Measurements from ENCODE around the gene PRR5L. TPM values are rescaled to one million over a fixed set of nuclear protein-coding genes. Genes with fewer than 3 reads are reported as not detected.

Gene PRR5L
- polyA plus RNA-seq, 3 donors = 3.5 to 16.0 (median 7.4) TPM

DNA sequence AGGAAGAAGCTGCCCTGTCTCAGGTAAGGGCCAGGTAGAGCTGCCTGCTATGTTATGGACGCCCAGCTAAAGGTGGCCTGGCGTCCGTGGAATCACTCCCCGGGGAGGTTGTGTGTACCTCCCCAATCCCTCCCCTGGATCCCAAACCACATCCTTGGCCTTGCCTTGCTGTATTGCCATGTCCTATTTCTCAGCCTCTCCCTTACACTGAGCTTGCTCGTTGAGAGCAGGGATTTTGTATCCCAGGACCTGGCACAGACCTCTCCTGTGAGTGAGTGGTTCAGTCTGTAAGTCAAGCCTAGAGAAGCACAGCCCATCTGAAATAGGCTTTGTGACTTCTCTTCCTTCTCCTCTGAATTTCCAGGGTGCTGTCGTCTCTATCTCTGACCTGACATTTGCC lies 160.1 kb downstream of the PRR5L start:
- H3K9me3 ChIP-seq (replicated peaks in 1 of 2; ENCODE audit: control insufficient read depth in 1 of 2, insufficient read depth in 1 of 2, low read length in 2 of 2) = no peaks in the 10 kb centered on the region
- H3K4me2 ChIP-seq (replicated peaks; ENCODE audit: extremely low read depth, low read length, poor library complexity, severe bottlenecking) = no peak overlapping the region
- no peaks in the 10 kb centered on the region for H3K27me3 ChIP-seq (ENCODE audit: control insufficient read depth in 2 of 2, insufficient read depth in 2 of 2, low read length in 2 of 2)
- Mint-ChIP-seq H3K36me3 (peaks cover 11 to 17% of the 10 kb centered on the region in 2 donors), H3K9me3 (peaks cover 0 to 2% (median 0%) of the 10 kb centered on the region in 7 donors), H3K27me3 (ENCODE audit: low read depth in 3 of 3) (peaks cover 0 to 4% (median 3%) of the 10 kb centered on the region in 3 donors), H3K27ac (peak overlapping the region in 1 of 7 donors; percentile 40), H3K4me3 (no peak overlapping the region), H3K4me1 (peaks cover 46% of the 10 kb centered on the region)
- H3K79me2 ChIP-seq (ENCODE audit: insufficient read depth, low read length) = no peaks in the 10 kb centered on the region
- H4K20me1 ChIP-seq (ENCODE audit: insufficient read depth, low read length) = no peaks in the 10 kb centered on the region
- no peak overlapping the region for H2AFZ ChIP-seq (ENCODE audit: insufficient read depth, low read depth, low read length, poor library complexity, severe bottlenecking)
- H3K4me3 ChIP-seq (replicated peaks in 1 of 3; ENCODE audit: low read depth in 2 of 3, low read length in 3 of 3) = no peak overlapping the region
- intact Hi-C loops (cut with micrococcal nuclease) = loop anchor here in 1 of 2 donors (10.0 kb wide), 1 partner anchor 91 kb away; no protein-coding TSS in a partner anchor
- H3K36me3 ChIP-seq (replicated peaks in 1 of 2; ENCODE audit: control insufficient read depth in 1 of 2, insufficient read depth in 2 of 2, low read length in 2 of 2) = no peaks in the 10 kb centered on the region
- DNase-seq = no peak
- TF ChIP-seq CTCF (IDR thresholded peaks at IDR 0.05) = no peak
- whole genome bisulfite sequencing (ENCODE audit: insufficient coverage) = no CpG with 5 or more reads among the region's 6 CpGs
- no peak overlapping the region for H3K9ac ChIP-seq (ENCODE audit: insufficient read depth, low read length, poor library complexity, severe bottlenecking)
- H3K27ac ChIP-seq (ENCODE audit: low read depth in 1 of 2, low read length in 2 of 2) = no peak overlapping the region
- peaks cover 30 to 41% of the 10 kb centered on the region in 2 donors for H3K4me1 ChIP-seq (ENCODE audit: control insufficient read depth in 1 of 2, insufficient read depth in 2 of 2, low read length in 2 of 2)

DNA sequence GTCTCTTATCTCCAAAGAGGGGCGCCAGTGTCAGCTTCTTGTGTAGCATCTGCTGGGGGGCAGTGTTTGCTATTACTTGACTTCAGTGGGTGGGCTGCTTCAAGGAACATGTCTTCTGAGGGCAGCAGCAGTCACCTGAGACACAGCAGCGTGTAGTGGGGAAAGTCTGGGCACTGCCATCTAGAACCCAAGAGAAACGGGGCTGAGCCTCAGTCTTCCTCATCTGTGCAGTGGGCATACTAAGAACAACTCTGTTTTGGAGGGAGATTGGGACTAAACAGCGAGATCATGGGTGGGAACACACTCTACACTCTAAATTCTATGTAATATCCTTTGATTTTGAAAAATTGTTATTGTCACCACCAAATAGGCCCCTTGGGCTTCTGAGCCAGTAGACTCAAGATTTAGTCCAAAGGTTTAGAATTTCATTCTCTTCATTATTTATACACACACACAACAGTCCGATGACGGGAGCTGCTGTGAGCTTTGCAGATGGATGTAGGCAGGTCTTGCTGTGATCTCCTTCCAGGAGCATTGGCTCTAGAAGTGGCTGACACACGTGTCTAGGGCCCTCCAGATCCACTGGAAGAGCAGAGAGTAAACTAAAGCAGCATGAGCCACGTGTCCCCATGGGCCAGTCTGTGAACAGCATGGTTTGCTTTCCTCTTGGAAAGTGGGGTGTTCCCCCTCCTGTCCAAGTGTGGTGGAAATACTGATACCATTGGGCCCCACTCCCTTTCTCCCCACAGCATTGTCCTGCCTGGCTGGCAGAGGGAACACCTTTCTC lies 162.2 kb downstream of the PRR5L start:
- no peaks in the 10 kb centered on the region for H3K9me3 ChIP-seq (replicated peaks in 1 of 2; ENCODE audit: control insufficient read depth in 1 of 2, insufficient read depth in 1 of 2, low read length in 2 of 2)
- H4K20me1 ChIP-seq (ENCODE audit: insufficient read depth, low read length) = no peaks in the 10 kb centered on the region
- H2AFZ ChIP-seq (ENCODE audit: insufficient read depth, low read depth, low read length, poor library complexity, severe bottlenecking) = no peak overlapping the region
- no peaks in the 10 kb centered on the region for H3K27me3 ChIP-seq (ENCODE audit: control insufficient read depth in 2 of 2, insufficient read depth in 2 of 2, low read length in 2 of 2)
- no peak for TF ChIP-seq CTCF (IDR thresholded peaks at IDR 0.05)
- no peaks in the 10 kb centered on the region for H3K36me3 ChIP-seq (replicated peaks in 1 of 2; ENCODE audit: control insufficient read depth in 1 of 2, insufficient read depth in 2 of 2, low read length in 2 of 2)
- no peak for DNase-seq
- H3K4me1 ChIP-seq (ENCODE audit: control insufficient read depth in 1 of 2, insufficient read depth in 2 of 2, low read length in 2 of 2) = peaks cover 21 to 26% of the 10 kb centered on the region in 2 donors
- Mint-ChIP-seq H3K36me3 (peaks cover 7 to 12% of the 10 kb centered on the region in 2 donors), H3K9me3 (peaks cover 0 to 2% (median 0%) of the 10 kb centered on the region in 7 donors), H3K4me3 (no peak overlapping the region), H3K27me3 (ENCODE audit: low read depth in 3 of 3) (peaks cover 0 to 4% (median 3%) of the 10 kb centered on the region in 3 donors), H3K27ac (peak overlapping the region in 1 of 7 donors; percentile 56), H3K4me1 (peaks cover 31% of the 10 kb centered on the region)
- intact Hi-C loops (cut with micrococcal nuclease) = loop anchor here in 1 of 2 donors (10.0 kb wide), 1 partner anchor 94 kb away; no protein-coding TSS in a partner anchor
- H3K27ac ChIP-seq (ENCODE audit: low read depth in 1 of 2, low read length in 2 of 2) = no peak overlapping the region
- H3K79me2 ChIP-seq (ENCODE audit: insufficient read depth, low read length) = no peaks in the 10 kb centered on the region
- no peak overlapping the region for H3K4me3 ChIP-seq (replicated peaks in 1 of 3; ENCODE audit: low read depth in 2 of 3, low read length in 3 of 3)
- H3K4me2 ChIP-seq (replicated peaks; ENCODE audit: extremely low read depth, low read length, poor library complexity, severe bottlenecking) = no peak overlapping the region
- WGBS (ENCODE audit: insufficient coverage) = 96% methylated on average over 3 of the region's 8 CpGs
- no peak overlapping the region for H3K9ac ChIP-seq (ENCODE audit: insufficient read depth, low read length, poor library complexity, severe bottlenecking)

All from CD14-positive monocyte (primary cell).